GM23338 (cell line): ENCODE results near the gene STX1B.
A peak's percentile ranks its signal among the peaks of the same experiment; 100 is the strongest.

Source experiments
- CREB1 ChIP-seq: fragments of 250-450 bp; sonication (Bioruptor Pico); IDR thresholded peaks from 2 replicates; pipeline ENCODE4 v1.5.0; 2020; ENCODE audit warnings: low read depth, mild to moderate bottlenecking, moderate library complexity
- EZH2 ChIP-seq: fragments of 200-600 bp; sonication (generic); IDR thresholded peaks from one replicate; pipeline ENCODE4 v1.8.0; 2017; ENCODE audit warnings: antibody characterized with exemption, mild to moderate bottlenecking, low read depth; ENCODE audit not compliant: unreplicated experiment
- EZH2phosphoT487 ChIP-seq: fragments of 200-600 bp; sonication (generic); IDR thresholded peaks from one replicate; pipeline ENCODE4 v1.8.1; 2018; ENCODE audit warnings: antibody characterized with exemption; ENCODE audit not compliant: unreplicated experiment
- JUNB ChIP-seq: IDR thresholded peaks from one replicate; pipeline ENCODE4 v1.6.1; 2016; ENCODE audit warnings: antibody characterized with exemption; ENCODE audit not compliant: unreplicated experiment
- NANOG ChIP-seq: IDR thresholded peaks from 2 replicates; pipeline ENCODE4 v1.6.1; 2016; ENCODE audit warnings: antibody characterized with exemption, borderline replicate concordance
- POLR2AphosphoS5 ChIP-seq: IDR thresholded peaks from 2 replicates; pipeline ENCODE4 v1.6.1; 2016; ENCODE audit warnings: antibody characterized with exemption, low read depth
- STAT1 ChIP-seq: IDR thresholded peaks from one replicate; pipeline ENCODE4 v1.6.1; 2016; ENCODE audit warnings: antibody characterized with exemption; ENCODE audit not compliant: unreplicated experiment
- ZNF331 ChIP-seq: fragments of 250-450 bp; sonication (Bioruptor Pico); IDR thresholded peaks from 2 replicates; pipeline ENCODE4 v1.5.0; 2020; ENCODE audit warnings: low read depth, mild to moderate bottlenecking, moderate library complexity
- TF ChIP-seq, protein P1 (sequence below), 2 experiments: fragments of 200-600 bp in 1 of 2; sonication (generic) in 1 of 2; conservative IDR thresholded peaks; 2 replicates each; pipeline versions ENCODE4 v1.5.1 to v1.6.1; 2016 to 2017; ENCODE audit warnings: antibody characterized with exemption in 2 of 2, low read depth in 2 of 2, mild to moderate bottlenecking in 2 of 2, moderate library complexity in 1 of 2
- TF ChIP-seq, protein P2 (sequence below): IDR thresholded peaks from one replicate; pipeline ENCODE4 v1.6.1; 2018; ENCODE audit warnings: antibody characterized with exemption; ENCODE audit not compliant: unreplicated experiment
- TF ChIP-seq, protein P3 (sequence below): IDR thresholded peaks from 2 replicates; pipeline ENCODE4 v1.6.1; 2016; ENCODE audit warnings: antibody characterized with exemption

DNA sequence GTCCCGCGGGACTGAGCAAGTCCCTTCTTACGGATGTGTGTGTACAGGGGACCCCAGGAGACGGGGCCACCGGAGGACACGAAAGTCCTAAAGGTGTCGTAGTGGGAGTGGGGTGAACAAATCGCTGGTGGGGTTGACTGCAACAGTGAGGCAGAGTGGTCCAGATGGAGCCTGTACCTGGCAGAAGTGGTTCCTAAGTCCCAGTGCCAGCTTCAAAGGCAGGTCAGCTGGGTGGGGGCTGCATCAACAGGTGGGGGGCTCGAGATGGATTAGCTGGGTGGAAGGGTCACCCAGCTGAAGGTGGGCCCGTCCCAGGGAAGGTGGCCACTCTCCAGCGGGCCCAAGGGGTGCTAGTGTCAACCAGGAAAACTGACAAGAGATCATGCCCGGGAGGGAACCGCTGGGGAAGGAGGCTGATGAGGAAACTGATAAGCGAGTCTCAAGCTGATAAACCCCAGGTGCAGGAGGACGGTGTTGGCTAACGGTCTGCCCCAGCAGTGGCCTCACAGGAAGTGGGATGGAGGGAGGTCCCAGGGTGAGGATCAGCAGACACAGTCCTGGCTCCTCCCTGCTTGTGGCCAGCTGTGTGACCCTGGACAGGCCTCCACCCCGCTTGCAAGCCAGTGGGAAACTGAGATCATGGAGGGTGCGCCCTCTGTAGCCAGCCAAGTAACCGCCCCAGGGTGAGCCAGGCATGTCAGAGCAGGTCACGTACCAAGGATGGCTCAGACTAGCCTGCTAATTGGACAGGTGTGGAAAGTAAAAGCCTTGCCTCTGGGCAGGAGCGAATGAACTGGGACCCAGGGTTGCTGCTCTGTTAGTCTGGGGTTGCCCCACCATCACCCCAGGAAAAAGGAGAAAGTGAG lies 60.6 kb downstream of the STX1B start:
- no peak for TF ChIP-seq EZH2
- TF ChIP-seq, protein P1, sequence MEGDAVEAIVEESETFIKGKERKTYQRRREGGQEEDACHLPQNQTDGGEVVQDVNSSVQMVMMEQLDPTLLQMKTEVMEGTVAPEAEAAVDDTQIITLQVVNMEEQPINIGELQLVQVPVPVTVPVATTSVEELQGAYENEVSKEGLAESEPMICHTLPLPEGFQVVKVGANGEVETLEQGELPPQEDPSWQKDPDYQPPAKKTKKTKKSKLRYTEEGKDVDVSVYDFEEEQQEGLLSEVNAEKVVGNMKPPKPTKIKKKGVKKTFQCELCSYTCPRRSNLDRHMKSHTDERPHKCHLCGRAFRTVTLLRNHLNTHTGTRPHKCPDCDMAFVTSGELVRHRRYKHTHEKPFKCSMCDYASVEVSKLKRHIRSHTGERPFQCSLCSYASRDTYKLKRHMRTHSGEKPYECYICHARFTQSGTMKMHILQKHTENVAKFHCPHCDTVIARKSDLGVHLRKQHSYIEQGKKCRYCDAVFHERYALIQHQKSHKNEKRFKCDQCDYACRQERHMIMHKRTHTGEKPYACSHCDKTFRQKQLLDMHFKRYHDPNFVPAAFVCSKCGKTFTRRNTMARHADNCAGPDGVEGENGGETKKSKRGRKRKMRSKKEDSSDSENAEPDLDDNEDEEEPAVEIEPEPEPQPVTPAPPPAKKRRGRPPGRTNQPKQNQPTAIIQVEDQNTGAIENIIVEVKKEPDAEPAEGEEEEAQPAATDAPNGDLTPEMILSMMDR (conservative IDR thresholded peaks at IDR 0.05; ENCODE audit: low read depth in 2 of 2): peak; percentile 15 to 43; a peak in 3 of 4 replicates
- peak; percentile 66 for TF ChIP-seq POLR2AphosphoS5
- no peak for TF ChIP-seq JUNB
- TF ChIP-seq CREB1 (CRISPR knock-in tag): no peak
- TF ChIP-seq NANOG: no peak
- no peak for TF ChIP-seq EZH2phosphoT487
- TF ChIP-seq ZNF331: no peak
- TF ChIP-seq, protein P2, sequence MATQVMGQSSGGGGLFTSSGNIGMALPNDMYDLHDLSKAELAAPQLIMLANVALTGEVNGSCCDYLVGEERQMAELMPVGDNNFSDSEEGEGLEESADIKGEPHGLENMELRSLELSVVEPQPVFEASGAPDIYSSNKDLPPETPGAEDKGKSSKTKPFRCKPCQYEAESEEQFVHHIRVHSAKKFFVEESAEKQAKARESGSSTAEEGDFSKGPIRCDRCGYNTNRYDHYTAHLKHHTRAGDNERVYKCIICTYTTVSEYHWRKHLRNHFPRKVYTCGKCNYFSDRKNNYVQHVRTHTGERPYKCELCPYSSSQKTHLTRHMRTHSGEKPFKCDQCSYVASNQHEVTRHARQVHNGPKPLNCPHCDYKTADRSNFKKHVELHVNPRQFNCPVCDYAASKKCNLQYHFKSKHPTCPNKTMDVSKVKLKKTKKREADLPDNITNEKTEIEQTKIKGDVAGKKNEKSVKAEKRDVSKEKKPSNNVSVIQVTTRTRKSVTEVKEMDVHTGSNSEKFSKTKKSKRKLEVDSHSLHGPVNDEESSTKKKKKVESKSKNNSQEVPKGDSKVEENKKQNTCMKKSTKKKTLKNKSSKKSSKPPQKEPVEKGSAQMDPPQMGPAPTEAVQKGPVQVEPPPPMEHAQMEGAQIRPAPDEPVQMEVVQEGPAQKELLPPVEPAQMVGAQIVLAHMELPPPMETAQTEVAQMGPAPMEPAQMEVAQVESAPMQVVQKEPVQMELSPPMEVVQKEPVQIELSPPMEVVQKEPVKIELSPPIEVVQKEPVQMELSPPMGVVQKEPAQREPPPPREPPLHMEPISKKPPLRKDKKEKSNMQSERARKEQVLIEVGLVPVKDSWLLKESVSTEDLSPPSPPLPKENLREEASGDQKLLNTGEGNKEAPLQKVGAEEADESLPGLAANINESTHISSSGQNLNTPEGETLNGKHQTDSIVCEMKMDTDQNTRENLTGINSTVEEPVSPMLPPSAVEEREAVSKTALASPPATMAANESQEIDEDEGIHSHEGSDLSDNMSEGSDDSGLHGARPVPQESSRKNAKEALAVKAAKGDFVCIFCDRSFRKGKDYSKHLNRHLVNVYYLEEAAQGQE: no peak
- TF ChIP-seq, protein P3, sequence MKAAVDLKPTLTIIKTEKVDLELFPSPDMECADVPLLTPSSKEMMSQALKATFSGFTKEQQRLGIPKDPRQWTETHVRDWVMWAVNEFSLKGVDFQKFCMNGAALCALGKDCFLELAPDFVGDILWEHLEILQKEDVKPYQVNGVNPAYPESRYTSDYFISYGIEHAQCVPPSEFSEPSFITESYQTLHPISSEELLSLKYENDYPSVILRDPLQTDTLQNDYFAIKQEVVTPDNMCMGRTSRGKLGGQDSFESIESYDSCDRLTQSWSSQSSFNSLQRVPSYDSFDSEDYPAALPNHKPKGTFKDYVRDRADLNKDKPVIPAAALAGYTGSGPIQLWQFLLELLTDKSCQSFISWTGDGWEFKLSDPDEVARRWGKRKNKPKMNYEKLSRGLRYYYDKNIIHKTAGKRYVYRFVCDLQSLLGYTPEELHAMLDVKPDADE: 0 out of 2 replicates have a peak, but pooled peaks have one; percentile 30
- no peak for TF ChIP-seq STAT1
